HCT116 (cell line): Measurements from ENCODE around the gene NBAS. TPM values are rescaled to one million over a fixed set of nuclear protein-coding genes. Genes with fewer than 3 reads are reported as not detected.

Experiments used
- ATAC-seq: fragments of 200-7000 bp; cut with Tn5 transposase; 2 replicates; pipeline ENCODE4 v1.9.1; 2020; ENCODE audit warnings: mild to moderate bottlenecking, moderate library complexity
- BruUV-seq: library from RNA; stranded (reverse); fragments of 400-500 nt; replicated peaks from 2 replicates; lab custom pipeline; 2021; lab: Mats Ljungman, UMichigan
- CTCF ChIA-PET: fragments of 300-600 bp; sonication (Branson Sonifier 250); formaldehyde crosslinking; loops from one replicate; lab custom pipeline; 2021; ENCODE audit warnings: antibody characterized with exemption; lab: Charles Lee
- POLR2A ChIA-PET: fragments of 300-600, 350-600 bp; sonication (Branson Sonifier 250); formaldehyde crosslinking; loops from one replicate; lab custom pipeline; 2021; ENCODE audit warnings: antibody characterized with exemption; lab: Charles Lee
- RAD21 ChIA-PET, 2 experiments: fragments of 300-600 bp; sonication (Branson Sonifier 250); formaldehyde crosslinking; loops; one replicate each; lab custom pipeline; 2023; ENCODE audit warnings: low total read pairs in 2 of 2; ENCODE audit not compliant: uncharacterized antibody in 2 of 2, unreplicated experiment in 2 of 2, low non-redundant PET in 1 of 2; lab: Charles Lee
- DNase-seq: peaks from one replicate; pipeline ENCODE4 v3.0.0-alpha.2; 2010; ENCODE audit warnings: low read depth, low spot score
- H2AFZ ChIP-seq: fragments of 200-600 bp; shearing (Covaris generic), sonication (generic); 2 replicates; pipeline ENCODE4 v1.6.1; 2017; ENCODE audit warnings: low read depth, mixed run types, mixed read lengths, antibody characterized with exemption, low read length; ENCODE audit not compliant: poor library complexity, severe bottlenecking
- H3K27ac ChIP-seq: 2 replicates; pipeline ENCODE4 v1.5.1; 2012; ENCODE audit warnings: low read depth, low read length
- H3K27me3 ChIP-seq: fragments of 200-600 bp; sonication (generic); 2 replicates; pipeline ENCODE4 v1.6.1; 2016; ENCODE audit warnings: mixed run types, low read length, mixed read lengths; ENCODE audit not compliant: insufficient read depth
- H3K36me3 ChIP-seq, 2 experiments: fragments of 200-500 bp in 1 of 2; fragments of 200-600 bp in 1 of 2; sonication (Bioruptor generic) in 1 of 2; sonication (generic) in 1 of 2; 2 replicates each; pipeline versions ENCODE4 v1.5.1 to v1.6.1; 2014 to 2016; ENCODE audit warnings: low read length in 2 of 2, inconsistent platforms in 1 of 2, mixed read lengths in 1 of 2, mixed run types in 1 of 2; ENCODE audit not compliant: insufficient read depth in 2 of 2, control insufficient read depth in 1 of 2
- H3K4me1 ChIP-seq, 2 experiments: fragments of 200-600 bp in 1 of 2; sonication (generic) in 1 of 2; 2 replicates each; pipeline versions ENCODE4 v1.5.1 to v1.6.1; 2012 to 2017; ENCODE audit warnings: low read length in 2 of 2, inconsistent platforms in 1 of 2, mild to moderate bottlenecking in 1 of 2, mixed read lengths in 1 of 2, mixed run types in 1 of 2, moderate library complexity in 1 of 2; ENCODE audit not compliant: insufficient read depth in 2 of 2, control insufficient read depth in 1 of 2
- H3K4me2 ChIP-seq: fragments of 200-600 bp; sonication (generic); 2 replicates; pipeline ENCODE4 v1.6.1; 2017; ENCODE audit warnings: mixed run types, low read length, mixed read lengths
- H3K4me3 ChIP-seq, 2 experiments: fragments of 200-600 bp in 1 of 2; sonication (generic) in 1 of 2; replicated peaks in 1 of 2; 2 replicates each; pipeline ENCODE4 v1.5.1; 2011 to 2016; ENCODE audit warnings: low read length in 2 of 2, control low read depth in 1 of 2, low read depth in 1 of 2, mild to moderate bottlenecking in 1 of 2, mixed read lengths in 1 of 2, mixed run types in 1 of 2
- H3K79me2 ChIP-seq: fragments of 200-600 bp; sonication (generic); 2 replicates; pipeline ENCODE4 v1.6.1; 2017; ENCODE audit warnings: mild to moderate bottlenecking, mixed run types, low read length, moderate library complexity, mixed read lengths; ENCODE audit not compliant: insufficient read depth
- H3K9ac ChIP-seq: fragments of 200-600 bp; sonication (generic); 2 replicates; pipeline ENCODE4 v1.6.1; 2016; ENCODE audit warnings: low read length, mixed read lengths
- H3K9me2 ChIP-seq: fragments of 200-600 bp; sonication (generic), shearing (Covaris generic); 2 replicates; pipeline ENCODE4 v1.6.1; 2017; ENCODE audit warnings: mixed run types, mild to moderate bottlenecking, moderate library complexity; ENCODE audit not compliant: insufficient read depth
- H3K9me3 ChIP-seq, 2 experiments: fragments of 200-500 bp in 1 of 2; fragments of 200-600 bp in 1 of 2; sonication (Bioruptor generic) in 1 of 2; sonication (generic) in 1 of 2; 2 replicates each; pipeline ENCODE4 v1.6.1; 2014 to 2017; ENCODE audit warnings: low read length in 2 of 2, mixed read lengths in 2 of 2, inconsistent platforms in 1 of 2, low read depth in 1 of 2, mild to moderate bottlenecking in 1 of 2, mixed run types in 1 of 2, moderate library complexity in 1 of 2; ENCODE audit not compliant: control insufficient read depth in 1 of 2, insufficient read depth in 1 of 2
- H4K20me1 ChIP-seq: fragments of 200-600 bp; sonication (generic), shearing (Covaris generic); 2 replicates; pipeline ENCODE4 v1.6.1; 2017; ENCODE audit warnings: mixed run types, mild to moderate bottlenecking, moderate library complexity; ENCODE audit not compliant: insufficient read depth
- ATF3 ChIP-seq: IDR thresholded peaks from 2 replicates; pipeline ENCODE4 v1.6.1; 2012
- CBX3 ChIP-seq: IDR thresholded peaks from 2 replicates; pipeline ENCODE4 v1.6.1; 2012; ENCODE audit warnings: low read depth
- CEBPB ChIP-seq: IDR thresholded peaks from 2 replicates; pipeline ENCODE4 v1.6.1; 2012; ENCODE audit warnings: low read depth
- EGR1 ChIP-seq: IDR thresholded peaks from 2 replicates; pipeline ENCODE4 v1.6.1; 2012; ENCODE audit warnings: low read depth
- EZH2 ChIP-seq: fragments of 200-600 bp; sonication (generic); IDR thresholded peaks from 2 replicates; pipeline ENCODE4 v1.6.1; 2017; ENCODE audit warnings: antibody characterized with exemption, mixed run types
- EZH2phosphoT487 ChIP-seq: fragments of 200-600 bp; IDR thresholded peaks from 2 replicates; pipeline ENCODE4 v1.6.1; 2018; ENCODE audit warnings: antibody characterized with exemption, borderline replicate concordance
- FOSL1 ChIP-seq: IDR thresholded peaks from 2 replicates; pipeline ENCODE4 v1.6.1; 2012; ENCODE audit warnings: low read depth
- JUND ChIP-seq: IDR thresholded peaks from 2 replicates; pipeline ENCODE4 v1.6.1; 2012
- MAX ChIP-seq: IDR thresholded peaks from 2 replicates; pipeline ENCODE4 v1.6.1; 2012
- POLR2A ChIP-seq: IDR thresholded peaks from 2 replicates; pipeline ENCODE4 v1.7.0; 2011; ENCODE audit warnings: borderline replicate concordance; ENCODE audit not compliant: insufficient read depth, insufficient read length; ENCODE audit errors: extremely low read depth
- RAD21 ChIP-seq: IDR thresholded peaks from 2 replicates; pipeline ENCODE4 v1.6.1; 2012; ENCODE audit warnings: low read depth, mild to moderate bottlenecking
- SIN3A ChIP-seq: IDR thresholded peaks from 2 replicates; pipeline ENCODE4 v1.6.1; 2012; ENCODE audit warnings: low read depth
- SP1 ChIP-seq: IDR thresholded peaks from 2 replicates; pipeline ENCODE4 v1.6.1; 2012; ENCODE audit warnings: low read depth
- SRF ChIP-seq: IDR thresholded peaks from 2 replicates; pipeline ENCODE4 v1.6.1; 2012; ENCODE audit warnings: low read depth
- TCF7L2 ChIP-seq: IDR thresholded peaks from 2 replicates; pipeline ENCODE4 v1.7.0; 2011; ENCODE audit warnings: borderline replicate concordance, inconsistent platforms; ENCODE audit not compliant: insufficient read depth, insufficient read length; ENCODE audit errors: extremely low read depth
- YY1 ChIP-seq: IDR thresholded peaks from 2 replicates; pipeline ENCODE4 v1.6.1; 2011; ENCODE audit warnings: low read length, low read depth, moderate library complexity, mild to moderate bottlenecking; ENCODE audit not compliant: insufficient replicate concordance; ENCODE audit errors: extremely low read depth
- ZFX ChIP-seq: fragments of 450-650 bp; IDR thresholded peaks from 2 replicates; pipeline ENCODE4 v1.6.1; 2017
- ZNF274 ChIP-seq: fragments of 200-500 bp; sonication (Bioruptor generic); IDR thresholded peaks from 2 replicates; pipeline ENCODE4 v1.6.1; 2014; ENCODE audit warnings: mild to moderate bottlenecking, low read depth, low read length, inconsistent platforms
- intact Hi-C: fragments of 100-400 bp; cut with micrococcal nuclease; formaldehyde crosslinking; loops from 2 replicates; pipeline ENCODE4 v1.10.0; 2022
- total RNA-seq: library from RNA; stranded (reverse); gene quantifications from one replicate; pipeline ENCODE4 v1.2.1, GENCODE V29; 2021; ENCODE audit not compliant: unreplicated experiment
- TF ChIP-seq, protein P1 (sequence below): IDR thresholded peaks from 2 replicates; pipeline ENCODE4 v1.6.1; 2012; ENCODE audit warnings: low read depth
- TF ChIP-seq, protein P2 (sequence below), 3 experiments: fragments of 200-600 bp in 1 of 3; sonication (generic) in 1 of 3; IDR thresholded peaks in 2 of 3; conservative IDR thresholded peaks in 1 of 3; 2 replicates each; pipeline ENCODE4 v1.5.1; 2012 to 2017; ENCODE audit warnings: low read depth in 2 of 3, low read length in 2 of 3, antibody characterized with exemption in 1 of 3, borderline replicate concordance in 1 of 3, control low read depth in 1 of 3, mild to moderate bottlenecking in 1 of 3, mixed read lengths in 1 of 3, mixed run types in 1 of 3, moderate library complexity in 1 of 3; ENCODE audit not compliant: insufficient read depth in 1 of 3

NBAS gene
- total RNA-seq, 1 experiment from 2014 or later: 32.8 TPM

GRCh38 chr2:15584767-15585469, 23.8 kb upstream of the NBAS start:
- H3K4me1 ChIP-seq: no peaks in the 10 kb centered on the region
- ATAC-seq: no peak
- H3K9me3 ChIP-seq: no peaks in the 10 kb centered on the region
- H3K4me3 ChIP-seq: no peak overlapping the region
- H3K27ac ChIP-seq: no peak overlapping the region
- H3K9me2 ChIP-seq: no peaks in the 10 kb centered on the region
- no peak overlapping the region for H3K4me2 ChIP-seq
- POLR2A ChIA-PET: no interaction called here
- H3K36me3 ChIP-seq: no peaks in the 10 kb centered on the region
- TF ChIP-seq, protein P1, sequence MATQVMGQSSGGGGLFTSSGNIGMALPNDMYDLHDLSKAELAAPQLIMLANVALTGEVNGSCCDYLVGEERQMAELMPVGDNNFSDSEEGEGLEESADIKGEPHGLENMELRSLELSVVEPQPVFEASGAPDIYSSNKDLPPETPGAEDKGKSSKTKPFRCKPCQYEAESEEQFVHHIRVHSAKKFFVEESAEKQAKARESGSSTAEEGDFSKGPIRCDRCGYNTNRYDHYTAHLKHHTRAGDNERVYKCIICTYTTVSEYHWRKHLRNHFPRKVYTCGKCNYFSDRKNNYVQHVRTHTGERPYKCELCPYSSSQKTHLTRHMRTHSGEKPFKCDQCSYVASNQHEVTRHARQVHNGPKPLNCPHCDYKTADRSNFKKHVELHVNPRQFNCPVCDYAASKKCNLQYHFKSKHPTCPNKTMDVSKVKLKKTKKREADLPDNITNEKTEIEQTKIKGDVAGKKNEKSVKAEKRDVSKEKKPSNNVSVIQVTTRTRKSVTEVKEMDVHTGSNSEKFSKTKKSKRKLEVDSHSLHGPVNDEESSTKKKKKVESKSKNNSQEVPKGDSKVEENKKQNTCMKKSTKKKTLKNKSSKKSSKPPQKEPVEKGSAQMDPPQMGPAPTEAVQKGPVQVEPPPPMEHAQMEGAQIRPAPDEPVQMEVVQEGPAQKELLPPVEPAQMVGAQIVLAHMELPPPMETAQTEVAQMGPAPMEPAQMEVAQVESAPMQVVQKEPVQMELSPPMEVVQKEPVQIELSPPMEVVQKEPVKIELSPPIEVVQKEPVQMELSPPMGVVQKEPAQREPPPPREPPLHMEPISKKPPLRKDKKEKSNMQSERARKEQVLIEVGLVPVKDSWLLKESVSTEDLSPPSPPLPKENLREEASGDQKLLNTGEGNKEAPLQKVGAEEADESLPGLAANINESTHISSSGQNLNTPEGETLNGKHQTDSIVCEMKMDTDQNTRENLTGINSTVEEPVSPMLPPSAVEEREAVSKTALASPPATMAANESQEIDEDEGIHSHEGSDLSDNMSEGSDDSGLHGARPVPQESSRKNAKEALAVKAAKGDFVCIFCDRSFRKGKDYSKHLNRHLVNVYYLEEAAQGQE: no peak
- TF ChIP-seq, protein P2, sequence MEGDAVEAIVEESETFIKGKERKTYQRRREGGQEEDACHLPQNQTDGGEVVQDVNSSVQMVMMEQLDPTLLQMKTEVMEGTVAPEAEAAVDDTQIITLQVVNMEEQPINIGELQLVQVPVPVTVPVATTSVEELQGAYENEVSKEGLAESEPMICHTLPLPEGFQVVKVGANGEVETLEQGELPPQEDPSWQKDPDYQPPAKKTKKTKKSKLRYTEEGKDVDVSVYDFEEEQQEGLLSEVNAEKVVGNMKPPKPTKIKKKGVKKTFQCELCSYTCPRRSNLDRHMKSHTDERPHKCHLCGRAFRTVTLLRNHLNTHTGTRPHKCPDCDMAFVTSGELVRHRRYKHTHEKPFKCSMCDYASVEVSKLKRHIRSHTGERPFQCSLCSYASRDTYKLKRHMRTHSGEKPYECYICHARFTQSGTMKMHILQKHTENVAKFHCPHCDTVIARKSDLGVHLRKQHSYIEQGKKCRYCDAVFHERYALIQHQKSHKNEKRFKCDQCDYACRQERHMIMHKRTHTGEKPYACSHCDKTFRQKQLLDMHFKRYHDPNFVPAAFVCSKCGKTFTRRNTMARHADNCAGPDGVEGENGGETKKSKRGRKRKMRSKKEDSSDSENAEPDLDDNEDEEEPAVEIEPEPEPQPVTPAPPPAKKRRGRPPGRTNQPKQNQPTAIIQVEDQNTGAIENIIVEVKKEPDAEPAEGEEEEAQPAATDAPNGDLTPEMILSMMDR (IDR thresholded peaks at IDR 0.05 in 2 of 3, conservative IDR thresholded peaks at IDR 0.05 in 1 of 3; ENCODE audit: borderline replicate concordance in 1 of 3, insufficient read depth in 1 of 3, low read depth in 2 of 3, low read length in 2 of 3): no peak
- TF ChIP-seq RAD21: no peak
- no peak for TF ChIP-seq EGR1
- TF ChIP-seq TCF7L2: no peak
- TF ChIP-seq ZNF274: no peak
- TF ChIP-seq CBX3: no peak
- TF ChIP-seq ATF3: no peak
- no peak for TF ChIP-seq MAX
- no peak for TF ChIP-seq ZFX
- TF ChIP-seq EZH2phosphoT487: no peak
- TF ChIP-seq POLR2A: no peak
- TF ChIP-seq JUND: no peak
- no peak for TF ChIP-seq EZH2
- TF ChIP-seq SRF: no peak
- TF ChIP-seq SP1: no peak
- no peak for TF ChIP-seq YY1
- no peak for TF ChIP-seq CEBPB
- no peak for TF ChIP-seq FOSL1
- TF ChIP-seq SIN3A: no peak
- TF ChIP-seq, all 23 proteins: peak for 0
- H3K27me3 ChIP-seq: no peaks in the 10 kb centered on the region
- H2AFZ ChIP-seq: no peak overlapping the region
- DNase-seq: no peak
- intact Hi-C loops: no loop called here
- H3K79me2 ChIP-seq: no peaks in the 10 kb centered on the region
- no peak overlapping the region for H3K9ac ChIP-seq
- no peaks in the 10 kb centered on the region for H4K20me1 ChIP-seq
- ChIA-PET CTCF (interaction anchor here (0.8 to 1.8 kb wide), 2 partner anchors 8 to 425 kb away, joined by 3 to 6 read pairs; no protein-coding TSS in a partner anchor), RAD21 (no interaction called here)
- no TSS peak for BruUV-seq
